Tibial nerve (tissue), 4 donors: ENCODE results near the gene CFAP99.

Experiments used
- EP300 ChIP-seq, 2 donors: sonication (generic); formaldehyde crosslinking; IDR thresholded peaks; one replicate each; pipeline ENCODE4 v1.6.1; 2017; ENCODE audit warnings: antibody characterized with exemption in 2 of 2, mild to moderate bottlenecking in 1 of 2
- POLR2A ChIP-seq, 2 donors: fragments of 450-650 bp; IDR thresholded peaks; one replicate each; pipeline ENCODE4 v1.6.1; 2017; ENCODE audit warnings: antibody characterized with exemption in 2 of 2, mild to moderate bottlenecking in 2 of 2, moderate library complexity in 2 of 2
- TF ChIP-seq, protein P1 (sequence below), 5 experiments: fragments of 200-600 bp in 3 of 5; fragments of 450-650 bp in 2 of 5; sonication (generic) in 3 of 5; IDR thresholded peaks; one replicate each; pipeline ENCODE4 v1.5.1; 2016 to 2019; ENCODE audit warnings: antibody characterized with exemption in 5 of 5, mild to moderate bottlenecking in 3 of 5, moderate library complexity in 2 of 5

GRCh38 chr4:2373532-2373931 lies 45.2 kb upstream of the CFAP99 start:
- TF ChIP-seq, protein P1, sequence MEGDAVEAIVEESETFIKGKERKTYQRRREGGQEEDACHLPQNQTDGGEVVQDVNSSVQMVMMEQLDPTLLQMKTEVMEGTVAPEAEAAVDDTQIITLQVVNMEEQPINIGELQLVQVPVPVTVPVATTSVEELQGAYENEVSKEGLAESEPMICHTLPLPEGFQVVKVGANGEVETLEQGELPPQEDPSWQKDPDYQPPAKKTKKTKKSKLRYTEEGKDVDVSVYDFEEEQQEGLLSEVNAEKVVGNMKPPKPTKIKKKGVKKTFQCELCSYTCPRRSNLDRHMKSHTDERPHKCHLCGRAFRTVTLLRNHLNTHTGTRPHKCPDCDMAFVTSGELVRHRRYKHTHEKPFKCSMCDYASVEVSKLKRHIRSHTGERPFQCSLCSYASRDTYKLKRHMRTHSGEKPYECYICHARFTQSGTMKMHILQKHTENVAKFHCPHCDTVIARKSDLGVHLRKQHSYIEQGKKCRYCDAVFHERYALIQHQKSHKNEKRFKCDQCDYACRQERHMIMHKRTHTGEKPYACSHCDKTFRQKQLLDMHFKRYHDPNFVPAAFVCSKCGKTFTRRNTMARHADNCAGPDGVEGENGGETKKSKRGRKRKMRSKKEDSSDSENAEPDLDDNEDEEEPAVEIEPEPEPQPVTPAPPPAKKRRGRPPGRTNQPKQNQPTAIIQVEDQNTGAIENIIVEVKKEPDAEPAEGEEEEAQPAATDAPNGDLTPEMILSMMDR (IDR thresholded peaks at IDR 0.05) = no peak
- TF ChIP-seq POLR2A (IDR thresholded peaks at IDR 0.05) = no peak
- TF ChIP-seq EP300 (IDR thresholded peaks at IDR 0.05) = no peak
